Activated CD8-positive, alpha-beta T cell treated with anti-CD3 and anti-CD28 coated beads for 36 hours (primary cell): ENCODE results near the gene VDR. TPM values are rescaled to one million over a fixed set of nuclear protein-coding genes. Genes with fewer than 3 reads are reported as not detected.
A peak's percentile ranks its signal among the peaks of the same experiment; 100 is the strongest.

Experiments
- ATAC-seq: fragments of 200-7000 bp; cut with Tn5 transposase; one replicate; pipeline ENCODE4 v1.10.0; 2021; ENCODE audit warnings: mild to moderate bottlenecking, moderate library complexity
- CTCF ChIA-PET: fragments of 350-600 bp; sonication (Branson Sonifier 250); formaldehyde crosslinking; loops from one replicate; lab custom pipeline; 2021; ENCODE audit warnings: antibody characterized with exemption; lab: Charles Lee
- POLR2A ChIA-PET: fragments of 350-600 bp; sonication (Branson Sonifier 250); formaldehyde crosslinking; loops from one replicate; lab custom pipeline; 2021; ENCODE audit warnings: antibody characterized with exemption; lab: Charles Lee
- DNase-seq: peaks from one replicate; pipeline ENCODE4 v3.0.0-alpha.2; 2020
- H3K27ac Mint-ChIP-seq: one replicate; pipeline ENCODE4 v1.8.0; 2021; ENCODE audit warnings: mild to moderate bottlenecking, mixed read lengths
- H3K27me3 Mint-ChIP-seq: one replicate; pipeline ENCODE4 v1.8.0; 2021; ENCODE audit warnings: mixed read lengths
- H3K36me3 Mint-ChIP-seq: one replicate; pipeline ENCODE4 v1.8.0; 2021; ENCODE audit warnings: low read depth, mixed read lengths
- H3K4me1 Mint-ChIP-seq: one replicate; pipeline ENCODE4 v1.8.0; 2021; ENCODE audit warnings: low read depth, mixed read lengths
- H3K4me3 Mint-ChIP-seq: one replicate; pipeline ENCODE4 v1.8.0; 2021; ENCODE audit warnings: mild to moderate bottlenecking, moderate library complexity, mixed read lengths
- H3K9me3 Mint-ChIP-seq: one replicate; pipeline ENCODE4 v1.8.0; 2021; ENCODE audit warnings: mixed read lengths
- CTCF ChIP-seq: fragments of 200-600 bp; IDR thresholded peaks from one replicate; pipeline ENCODE4 v1.8.0; 2022; ENCODE audit warnings: antibody characterized with exemption, mild to moderate bottlenecking
- intact Hi-C: fragments of 100-400 bp; cut with micrococcal nuclease; formaldehyde crosslinking; loops from one replicate; pipeline ENCODE4 v1.10.0; 2022
- total RNA-seq, 2 experiments: library from RNA; stranded (reverse); gene quantifications; one replicate each; pipeline ENCODE4 v1.2.3, GENCODE V29; 2021

VDR gene
- total RNA-seq, 2 experiments from 2014 or later = 84.6 to 86.4 TPM

- Mint-ChIP-seq H3K9me3 (no peaks in the 10 kb centered on the region), H3K27ac (no peak overlapping the region), H3K36me3 (no peaks in the 10 kb centered on the region), H3K4me1 (no peaks in the 10 kb centered on the region), H3K27me3 (peaks cover 10% of the 10 kb centered on the region), H3K4me3 (no peak overlapping the region)
- no peak for DNase-seq
- intact Hi-C loops = loop anchor here (10.0 kb wide), 1 partner anchor 83 kb away; no protein-coding TSS in a partner anchor
- no peak for ATAC-seq
- CTCF ChIA-PET = interaction anchor here (0.7 to 2.1 kb wide), 7 partner anchors 11 to 671 kb away, joined by 3 to 6 read pairs (median 3); partner anchors contain the start of gene TMEM106C
- TF ChIP-seq CTCF = no peak
- POLR2A ChIA-PET = no interaction called here
Measured at GRCh38 chr12:47947341-47947740, 42.5 kb upstream of the VDR start.

- ChIA-PET POLR2A (no interaction called here), CTCF (interaction anchor here (0.7 to 2.1 kb wide), 11 partner anchors 12 to 671 kb away, joined by 3 to 6 read pairs (median 3); partner anchors contain the start of gene TMEM106C)
- Mint-ChIP-seq H3K4me1 (no peaks in the 10 kb centered on the region), H3K27ac (peak overlapping the region; percentile 1), H3K27me3 (peaks cover 12% of the 10 kb centered on the region), H3K4me3 (no peak overlapping the region), H3K9me3 (no peaks in the 10 kb centered on the region), H3K36me3 (no peaks in the 10 kb centered on the region)
- no peak for ATAC-seq
- DNase-seq = no peak
- no peak for TF ChIP-seq CTCF
- intact Hi-C loops = loop anchor here (10.0 kb wide), 1 partner anchor 82 kb away; no protein-coding TSS in a partner anchor
Measured at GRCh38 chr12:47946413-47947323, 41.9 kb upstream of the VDR start.

- Mint-ChIP-seq H3K27ac (no peak overlapping the region), H3K27me3 (peaks cover 22% of the 10 kb centered on the region), H3K36me3 (no peaks in the 10 kb centered on the region), H3K9me3 (no peaks in the 10 kb centered on the region), H3K4me3 (no peak overlapping the region), H3K4me1 (peaks cover 4% of the 10 kb centered on the region)
- no peak for TF ChIP-seq CTCF
- DNase-seq (no peak), ATAC-seq (no peak)
- CTCF ChIA-PET = interaction anchor here (1.0 to 2.1 kb wide), 2 partner anchors 203 to 228 kb away, joined by 3 to 6 read pairs; no protein-coding TSS in a partner anchor
- intact Hi-C loops = loop anchor here (10.0 kb wide), 1 partner anchor 81 kb away; no protein-coding TSS in a partner anchor
- POLR2A ChIA-PET = no interaction called here
Measured at GRCh38 chr12:47945341-47945728, 40.5 kb upstream of the VDR start.

GRCh38 chr12:47944685-47945340 is 40.0 kb upstream of the VDR start:
- no peak for ATAC-seq
- CTCF ChIA-PET = no interaction called here
- intact Hi-C loops = loop anchor here (10.0 kb wide), 1 partner anchor 80 kb away; no protein-coding TSS in a partner anchor
- POLR2A ChIA-PET = no interaction called here
- no peak for TF ChIP-seq CTCF
- Mint-ChIP-seq H3K27me3 (peaks cover 24% of the 10 kb centered on the region), H3K27ac (no peak overlapping the region), H3K4me1 (peaks cover 4% of the 10 kb centered on the region), H3K4me3 (no peak overlapping the region), H3K9me3 (no peaks in the 10 kb centered on the region), H3K36me3 (no peaks in the 10 kb centered on the region)
- no peak for DNase-seq
